Left lung (tissue), 10 donors: ENCODE results near the gene DYRK1B. TPM values are rescaled to one million over a fixed set of nuclear protein-coding genes. Genes with fewer than 3 reads are reported as not detected.

Experiments
- ATAC-seq: fragments of 200-7000 bp; cut with Tn5 transposase; one replicate; pipeline ENCODE4 v1.9.1; 2020; ENCODE audit warnings: moderate library complexity
- DNase-seq, 4 donors: peaks; one replicate each; pipeline ENCODE4 v3.0.0-alpha.2; 2013 to 2020
- H3K27ac ChIP-seq, 2 donors: fragments of 200-600 bp; sonication (generic) in 1 of 2; one replicate each; pipeline versions ENCODE4 v1.5.0 to v1.8.0; 2020 to 2021
- H3K27me3 ChIP-seq, 2 donors: fragments of 200-600 bp; sonication (generic) in 1 of 2; one replicate each; pipeline versions ENCODE4 v1.5.0 to v1.8.0; 2020 to 2021
- H3K36me3 ChIP-seq, 2 donors: fragments of 200-600 bp; sonication (generic) in 1 of 2; one replicate each; pipeline versions ENCODE4 v1.5.0 to v1.8.0; 2020 to 2021
- H3K4me1 ChIP-seq, 2 donors: fragments of 200-600 bp; one replicate each; pipeline ENCODE4 v1.8.0; 2021
- H3K4me3 ChIP-seq, 2 donors: fragments of 200-600 bp; sonication (generic) in 1 of 2; one replicate each; pipeline versions ENCODE4 v1.5.0 to v1.8.0; 2020 to 2021; ENCODE audit warnings: mild to moderate bottlenecking in 1 of 2
- H3K9me3 ChIP-seq, 2 donors: fragments of 200-600 bp; sonication (generic) in 1 of 2; one replicate each; pipeline versions ENCODE4 v1.5.0 to v1.8.0; 2020 to 2021
- intact Hi-C, 2 donors: fragments of 100-400 bp; cut with DNase I; formaldehyde crosslinking; loops; one replicate each; pipeline versions ENCODE4 v1.11.2 to v1.14.2; 2022
- polyA plus RNA-seq, 6 donors: library from polyadenylated mRNA; unstranded; fragments of 120-200 nt; gene quantifications; one replicate each; pipeline ENCODE4 v1.2.1, GENCODE V29; 2013; ENCODE audit not compliant: insufficient read length in 6 of 6
- total RNA-seq, 2 donors: library from RNA; stranded (reverse); fragmentation: NEBNext Ultra II Directional; extraction: Animal tissue kit (Norgen Biotek cat#: 25700); gene quantifications; one replicate each; pipeline ENCODE4 v1.2.1, GENCODE V29; 2021
- TF ChIP-seq, protein P1 (sequence below), 2 donors: fragments of 200-600 bp; sonication (generic) in 1 of 2; IDR thresholded peaks; one replicate each; pipeline versions ENCODE4 v1.5.0 to v1.8.0; 2021; ENCODE audit warnings: antibody characterized with exemption in 2 of 2
- donor health status: DM: no; HTN: yes; CAD: no.
- donor health status: DM: no; HTN: no; CAD: no.

Gene DYRK1B
- total and polyA plus RNA-seq, 8 donors, result 13.6 to 32.4 (median 26.7) TPM

DNA sequence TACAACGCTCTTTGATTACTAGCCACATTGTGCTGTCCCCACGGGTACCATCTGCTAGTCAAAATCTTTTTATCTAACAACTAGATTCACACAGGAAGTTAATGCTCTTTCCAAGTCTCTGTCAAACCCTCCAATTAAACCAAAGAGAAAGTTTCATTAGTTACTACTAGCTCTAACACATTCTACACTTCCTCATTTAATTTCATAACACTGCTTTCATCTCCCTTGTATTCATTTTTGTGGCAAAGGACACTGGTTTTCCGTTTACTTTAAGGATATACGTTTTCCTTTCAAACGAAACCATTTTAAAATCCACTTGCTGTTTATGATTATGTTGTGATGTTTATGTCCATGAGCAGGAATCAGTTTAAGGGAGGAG lies 5.3 kb downstream of the DYRK1B start:
- no peak overlapping the region for H3K27ac ChIP-seq
- intact Hi-C loops, result no loop called here
- no peak overlapping the region for H3K4me3 ChIP-seq
- peaks cover 0 to 63% of the 10 kb centered on the region in 2 donors for H3K36me3 ChIP-seq
- DNase-seq (no peak), ATAC-seq (no peak)
- TF ChIP-seq, protein P1, sequence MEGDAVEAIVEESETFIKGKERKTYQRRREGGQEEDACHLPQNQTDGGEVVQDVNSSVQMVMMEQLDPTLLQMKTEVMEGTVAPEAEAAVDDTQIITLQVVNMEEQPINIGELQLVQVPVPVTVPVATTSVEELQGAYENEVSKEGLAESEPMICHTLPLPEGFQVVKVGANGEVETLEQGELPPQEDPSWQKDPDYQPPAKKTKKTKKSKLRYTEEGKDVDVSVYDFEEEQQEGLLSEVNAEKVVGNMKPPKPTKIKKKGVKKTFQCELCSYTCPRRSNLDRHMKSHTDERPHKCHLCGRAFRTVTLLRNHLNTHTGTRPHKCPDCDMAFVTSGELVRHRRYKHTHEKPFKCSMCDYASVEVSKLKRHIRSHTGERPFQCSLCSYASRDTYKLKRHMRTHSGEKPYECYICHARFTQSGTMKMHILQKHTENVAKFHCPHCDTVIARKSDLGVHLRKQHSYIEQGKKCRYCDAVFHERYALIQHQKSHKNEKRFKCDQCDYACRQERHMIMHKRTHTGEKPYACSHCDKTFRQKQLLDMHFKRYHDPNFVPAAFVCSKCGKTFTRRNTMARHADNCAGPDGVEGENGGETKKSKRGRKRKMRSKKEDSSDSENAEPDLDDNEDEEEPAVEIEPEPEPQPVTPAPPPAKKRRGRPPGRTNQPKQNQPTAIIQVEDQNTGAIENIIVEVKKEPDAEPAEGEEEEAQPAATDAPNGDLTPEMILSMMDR (IDR thresholded peaks at IDR 0.05), result no peak
- no peaks in the 10 kb centered on the region for H3K9me3 ChIP-seq
- H3K27me3 ChIP-seq, result no peaks in the 10 kb centered on the region
- peaks cover 6 to 29% of the 10 kb centered on the region in 2 donors for H3K4me1 ChIP-seq

DNA sequence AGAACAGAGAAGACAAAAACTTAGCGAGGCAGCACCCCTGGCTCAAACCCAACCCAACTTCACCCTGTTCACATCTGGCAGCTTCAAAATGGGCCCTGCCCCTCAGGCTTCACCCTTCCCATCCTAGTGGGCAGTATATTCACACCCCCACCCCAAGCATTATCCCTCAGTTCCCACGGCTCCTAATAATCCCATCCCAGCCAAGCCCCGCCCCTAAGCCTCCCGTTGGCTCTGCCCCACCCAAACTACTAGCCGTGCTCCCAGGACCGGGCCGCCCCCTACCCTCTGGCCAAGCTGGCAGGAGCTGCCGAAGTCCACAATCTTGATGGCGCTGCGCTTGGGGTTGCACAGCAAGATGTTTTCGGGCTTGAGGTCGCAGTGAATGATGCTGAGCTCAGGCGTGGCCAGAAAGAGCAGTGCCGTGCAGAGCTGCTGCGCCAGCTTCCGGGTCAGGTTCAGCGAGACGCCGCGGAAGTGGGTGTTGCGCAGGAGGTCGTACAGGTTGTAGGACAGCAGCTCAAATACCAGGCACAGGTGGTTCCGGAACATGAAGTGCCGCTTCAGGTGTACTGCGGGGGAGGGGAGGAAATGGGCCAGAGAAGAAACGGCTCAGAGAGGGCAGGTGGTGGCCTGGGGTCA lies 5.8 kb downstream of the DYRK1B start:
- Histone ChIP-seq H3K4me1 (peaks cover 6 to 31% of the 10 kb centered on the region in 2 donors), H3K36me3 (peaks cover 0 to 63% of the 10 kb centered on the region in 2 donors)

DNA sequence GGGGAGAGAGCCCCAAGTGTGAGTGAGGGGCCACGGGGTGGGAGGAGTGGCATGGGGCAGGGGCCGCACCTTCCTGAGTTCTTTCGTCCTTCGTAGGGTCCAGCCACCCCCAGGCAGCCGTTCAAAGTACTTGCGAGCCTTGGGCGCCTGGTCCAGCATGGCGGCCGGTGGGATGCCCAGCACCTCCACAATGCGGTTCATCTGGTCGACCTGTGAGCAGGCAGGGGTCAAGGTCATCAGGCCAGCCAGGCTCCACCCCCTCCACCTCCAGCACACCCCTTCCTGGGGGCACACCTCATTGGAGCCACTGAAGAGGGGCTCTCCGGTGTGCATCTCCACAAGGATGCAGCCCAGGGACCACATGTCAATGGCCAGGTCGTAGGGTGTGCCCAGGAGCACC lies 6.7 kb downstream of the DYRK1B start:
- intact Hi-C loops, result no loop called here
- peaks cover 0 to 63% of the 10 kb centered on the region in 2 donors for H3K36me3 ChIP-seq
- no peak overlapping the region for H3K4me3 ChIP-seq

More for the DNA sequence above, 5.8 kb downstream of the DYRK1B start:
- H3K9me3 ChIP-seq, result no peaks in the 10 kb centered on the region
- intact Hi-C loops, result no loop called here
- TF ChIP-seq, protein P1 (IDR thresholded peaks at IDR 0.05), result no peak
- DNase-seq (no peak), ATAC-seq (no peak)
- H3K27me3 ChIP-seq, result no peaks in the 10 kb centered on the region
- no peak overlapping the region for H3K27ac ChIP-seq
- H3K4me3 ChIP-seq, result no peak overlapping the region

DNA sequence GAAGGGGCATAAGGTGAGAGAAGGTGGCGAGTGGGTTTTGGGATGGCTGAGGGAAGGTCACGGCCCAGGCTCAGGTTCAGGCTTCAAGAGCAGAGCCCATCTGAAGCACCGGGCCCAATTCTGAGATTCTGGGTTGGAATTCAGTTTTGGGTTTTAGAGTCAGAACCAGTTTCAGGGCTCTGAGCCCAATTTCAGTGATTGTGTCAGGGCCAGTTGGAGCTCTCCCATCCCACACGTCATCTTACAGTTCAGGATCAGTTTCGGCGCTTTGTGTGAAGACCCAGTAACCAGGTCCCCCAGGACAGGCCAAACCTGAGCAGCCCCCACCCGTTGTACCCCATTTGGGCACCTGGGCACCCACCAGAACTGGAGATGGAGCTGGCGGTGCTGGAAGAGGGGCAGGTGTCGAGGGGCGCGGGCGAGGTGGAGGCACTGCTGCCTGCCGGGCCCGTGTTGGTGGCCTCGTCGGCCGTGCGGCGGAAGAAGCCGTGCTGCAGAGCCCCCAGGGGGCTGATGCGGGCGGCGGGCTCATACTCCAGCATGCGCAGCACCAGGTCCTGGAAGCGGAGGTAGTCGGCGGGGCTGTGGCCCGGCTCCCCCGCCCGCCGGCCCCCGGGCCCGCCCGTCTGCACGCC lies 7.5 kb downstream of the DYRK1B start:
- no peak for DNase-seq

More for the DNA sequence above, 6.7 kb downstream of the DYRK1B start:
- Histone ChIP-seq H3K27me3 (no peaks in the 10 kb centered on the region), H3K27ac (no peak overlapping the region), H3K9me3 (no peaks in the 10 kb centered on the region), H3K4me1 (peaks cover 0 to 22% of the 10 kb centered on the region in 2 donors)
- DNase-seq (no peak), ATAC-seq (no peak)
- TF ChIP-seq, protein P1 (IDR thresholded peaks at IDR 0.05), result no peak

DNA sequence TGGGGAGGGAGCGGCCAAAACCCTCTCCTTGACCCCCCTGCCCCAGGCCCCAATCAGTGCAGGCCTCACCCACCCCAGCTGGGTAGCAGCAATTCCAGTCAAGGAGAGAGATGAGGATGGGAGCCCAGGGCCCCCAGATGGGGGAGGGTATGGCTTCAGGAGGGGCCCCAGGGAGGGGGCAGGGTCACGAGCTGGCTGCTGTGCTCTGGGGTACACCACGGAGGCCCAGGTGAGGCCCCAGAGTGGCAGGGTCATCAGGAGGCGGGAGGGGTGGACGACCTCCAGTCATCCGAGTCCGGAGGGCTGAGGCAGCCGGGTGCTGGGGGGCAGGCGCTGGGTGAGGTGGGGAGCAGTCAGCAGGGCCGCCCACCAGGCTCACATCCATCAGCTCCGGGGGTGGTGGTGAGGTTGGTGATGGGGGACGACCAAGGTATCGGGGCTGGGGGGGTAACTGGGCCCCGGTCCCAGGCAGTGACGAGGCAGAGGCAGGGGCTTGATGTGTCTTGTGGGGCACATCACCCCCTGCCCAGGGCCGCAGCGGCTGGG lies 8.4 kb downstream of the DYRK1B start:
- Histone ChIP-seq H3K4me3 (no peak overlapping the region), H3K9me3 (no peaks in the 10 kb centered on the region), H3K4me1 (peaks cover 0 to 18% of the 10 kb centered on the region in 2 donors), H3K36me3 (peaks cover 0 to 52% of the 10 kb centered on the region in 2 donors), H3K27ac (no peak overlapping the region), H3K27me3 (no peaks in the 10 kb centered on the region)
- DNase-seq (no peak), ATAC-seq (no peak)
- intact Hi-C loops, result no loop called here
- TF ChIP-seq, protein P1 (IDR thresholded peaks at IDR 0.05), result no peak

More for the DNA sequence above, 7.5 kb downstream of the DYRK1B start:
- H3K4me3 ChIP-seq, result no peak overlapping the region
- intact Hi-C loops, result no loop called here
- TF ChIP-seq, protein P1 (IDR thresholded peaks at IDR 0.05), result no peak
- peaks cover 0 to 18% of the 10 kb centered on the region in 2 donors for H3K4me1 ChIP-seq
- no peak overlapping the region for H3K27ac ChIP-seq
- peaks cover 0 to 60% of the 10 kb centered on the region in 2 donors for H3K36me3 ChIP-seq
- ATAC-seq, result no peak
- no peaks in the 10 kb centered on the region for H3K27me3 ChIP-seq
- H3K9me3 ChIP-seq, result no peaks in the 10 kb centered on the region
